SK-N-SH treated with all-trans-retinoic acid at 6 μM for 48 hours (cell line): Measurements from ENCODE around the gene DNAAF3.

Source experiments
- ATAC-seq: fragments of 200-7000 bp; cut with Tn5 transposase; 3 replicates; pipeline ENCODE4 v1.9.1; 2020; ENCODE audit warnings: mild to moderate bottlenecking, moderate library complexity
- ARNTL ChIP-seq: fragments of 450-650 bp; formaldehyde crosslinking; IDR thresholded peaks from 2 replicates; pipeline ENCODE4 v1.5.0; 2020; ENCODE audit warnings: low read depth, mild to moderate bottlenecking, moderate library complexity, borderline replicate concordance
- CSDC2 ChIP-seq: fragments of 250-450 bp; sonication (Bioruptor Pico); IDR thresholded peaks from 2 replicates; pipeline ENCODE4 v1.5.0; 2020; ENCODE audit warnings: mild to moderate bottlenecking, moderate library complexity
- CSRNP3 ChIP-seq: fragments of 250-450 bp; sonication (Bioruptor Pico); IDR thresholded peaks from 2 replicates; pipeline ENCODE4 v1.5.1; 2021; ENCODE audit warnings: mild to moderate bottlenecking, moderate library complexity
- ESRRG ChIP-seq: fragments of 250-450 bp; sonication (Bioruptor Pico); IDR thresholded peaks from 2 replicates; pipeline ENCODE4 v1.6.1; 2021; ENCODE audit warnings: mild to moderate bottlenecking
- GLIS3 ChIP-seq: fragments of 250-450 bp; sonication (Bioruptor Pico); IDR thresholded peaks from 2 replicates; pipeline ENCODE4 v1.5.0; 2020; ENCODE audit warnings: mild to moderate bottlenecking, moderate library complexity
- ISL1 ChIP-seq: fragments of 250-450 bp; sonication (Bioruptor Pico); IDR thresholded peaks from 2 replicates; pipeline ENCODE4 v2.1.2; 2022; ENCODE audit warnings: mild to moderate bottlenecking, moderate library complexity
- OSR1 ChIP-seq: fragments of 250-450 bp; sonication (Bioruptor Pico); IDR thresholded peaks from 2 replicates; pipeline ENCODE4 v1.8.0; 2022; ENCODE audit warnings: moderate library complexity, mild to moderate bottlenecking, inconsistent platforms
- PATZ1 ChIP-seq: fragments of 250-450 bp; sonication (Bioruptor Pico); IDR thresholded peaks from 2 replicates; pipeline ENCODE4 v1.8.0; 2020; ENCODE audit warnings: mild to moderate bottlenecking, moderate library complexity, borderline replicate concordance
- POU6F1 ChIP-seq: fragments of 250-450 bp; sonication (Bioruptor Pico); IDR thresholded peaks from 2 replicates; pipeline ENCODE4 v1.8.0; 2021; ENCODE audit warnings: low read depth, mild to moderate bottlenecking, moderate library complexity, borderline replicate concordance
- RARB ChIP-seq: fragments of 250-450 bp; sonication (Bioruptor Pico); IDR thresholded peaks from 2 replicates; pipeline ENCODE4 v1.8.0; 2021; ENCODE audit warnings: mild to moderate bottlenecking, moderate library complexity
- SNAI2 ChIP-seq: fragments of 250-450 bp; sonication (Bioruptor Pico); IDR thresholded peaks from 2 replicates; pipeline ENCODE4 v1.5.0; 2020; ENCODE audit warnings: mild to moderate bottlenecking, moderate library complexity
- TCF4 ChIP-seq: fragments of 250-450 bp; sonication (Bioruptor Pico); IDR thresholded peaks from 2 replicates; pipeline ENCODE4 v1.8.0; 2021; ENCODE audit warnings: mild to moderate bottlenecking, moderate library complexity, borderline replicate concordance
- TOX ChIP-seq: fragments of 250-450 bp; sonication (Bioruptor Pico); IDR thresholded peaks from 2 replicates; pipeline ENCODE4 v1.8.0; 2021; ENCODE audit warnings: mild to moderate bottlenecking, moderate library complexity, borderline replicate concordance
- TSHZ2 ChIP-seq: fragments of 250-450 bp; sonication (Bioruptor Pico); IDR thresholded peaks from 2 replicates; pipeline ENCODE4 v1.5.0; 2020; ENCODE audit warnings: mild to moderate bottlenecking, moderate library complexity
- ZFP3 ChIP-seq: fragments of 250-450 bp; sonication (Bioruptor Pico); IDR thresholded peaks from 2 replicates; pipeline ENCODE4 v1.5.0; 2020; ENCODE audit warnings: mild to moderate bottlenecking, moderate library complexity
- ZFP30 ChIP-seq: fragments of 450-650 bp; formaldehyde crosslinking; IDR thresholded peaks from 2 replicates; pipeline ENCODE4 v1.5.0; 2022; ENCODE audit warnings: mild to moderate bottlenecking, moderate library complexity
- ZNF565 ChIP-seq: fragments of 450-650 bp; formaldehyde crosslinking; conservative IDR thresholded peaks from 2 replicates; pipeline ENCODE4 v1.5.0; 2020; ENCODE audit warnings: low read depth, mild to moderate bottlenecking, moderate library complexity
- ZNF70 ChIP-seq: fragments of 450-650 bp; formaldehyde crosslinking; IDR thresholded peaks from 2 replicates; pipeline ENCODE4 v1.5.0; 2020; ENCODE audit warnings: mild to moderate bottlenecking, moderate library complexity
- ZNF8 ChIP-seq: fragments of 450-650 bp; formaldehyde crosslinking; IDR thresholded peaks from 2 replicates; pipeline ENCODE4 v1.5.0; 2020; ENCODE audit warnings: mild to moderate bottlenecking, moderate library complexity

The DNAAF3 gene

GRCh38 chr19:55166530-55167268 is at the start of gene DNAAF3:
Gene DNAAF3 (minus strand): TSS chr19:55166613. CDS start chr19:55166413, 200 bp downstream.
- peak; percentile 98 for ATAC-seq
- TF ChIP-seq TCF4 (CRISPR knock-in tag) (no peak), CSDC2 (CRISPR knock-in tag) (no peak), SNAI2 (no peak), ISL1 (CRISPR knock-in tag) (no peak), TOX (no peak), RARB (CRISPR knock-in tag) (no peak), ARNTL (CRISPR knock-in tag) (no peak), ZNF565 (CRISPR knock-in tag) (no peak), OSR1 (CRISPR knock-in tag) (no peak), ZNF8 (CRISPR knock-in tag) (no peak), PATZ1 (CRISPR knock-in tag) (no peak), TSHZ2 (no peak), ESRRG (no peak)

GRCh38 chr19:55213547-55213946 is 47.1 kb upstream of the DNAAF3 start:
- no peak for ATAC-seq
- no peak for TF ChIP-seq ARNTL (CRISPR knock-in tag)
- no peak for TF ChIP-seq RARB (CRISPR knock-in tag)
- TF ChIP-seq ZNF70 (CRISPR knock-in tag) = no peak
- no peak for TF ChIP-seq CSRNP3
- TF ChIP-seq ZNF565 (CRISPR knock-in tag) = no peak
- TF ChIP-seq TSHZ2 = no peak
- no peak for TF ChIP-seq ESRRG
- TF ChIP-seq TOX = no peak
- TF ChIP-seq ZFP30 = no peak
- TF ChIP-seq POU6F1 (CRISPR knock-in tag) = no peak
- no peak for TF ChIP-seq OSR1 (CRISPR knock-in tag)
- no peak for TF ChIP-seq ZNF8 (CRISPR knock-in tag)
- TF ChIP-seq, all 23 proteins: peak for 0

- no peak for ATAC-seq
These were observed 46.0 kb upstream of the DNAAF3 start for GRCh38 chr19:55212447-55212846.

More at GRCh38 chr19:55212447-55212846, 46.0 kb upstream of the DNAAF3 start:
- TF ChIP-seq TOX (no peak), OSR1 (CRISPR knock-in tag) (no peak), ZNF565 (CRISPR knock-in tag) (no peak), PATZ1 (CRISPR knock-in tag) (no peak), ZFP3 (CRISPR knock-in tag) (no peak), ZNF8 (CRISPR knock-in tag) (no peak), ESRRG (no peak), POU6F1 (CRISPR knock-in tag) (no peak), GLIS3 (CRISPR knock-in tag) (no peak), CSRNP3 (no peak), ARNTL (CRISPR knock-in tag) (no peak)
- TF ChIP-seq, all 23 proteins: peak for 0
